Activated T-cell treated with anti-CD3 and anti-CD28 coated beads for 1 hour (primary cell): ENCODE measurements around the gene ZNF83.
"Not testable (repeated sequence)": the region's sequence is repeated elsewhere in the genome, so short reads cannot be mapped to it uniquely, and the experiment has no call there.

Experiments
- DNase-seq: peaks from one replicate; pipeline ENCODE4 v3.0.0-alpha.2; 2020; ENCODE audit warnings: low read depth

Gene ZNF83

GRCh38 chr19:52637718-52638585 lies at the start of gene ZNF83:
Gene ZNF83 (minus strand): TSS chr19:52638355.
- peak; percentile 93 for DNase-seq

GRCh38 chr19:52687684-52688083 lies 49.5 kb upstream of the ZNF83 start:
- DNase-seq = no peak

- DNase-seq = no peak
These were observed 47.7 kb upstream of the ZNF83 start for GRCh38 chr19:52685811-52686210.

- DNase-seq = not testable (repeated sequence)
These were observed 43.1 kb upstream of the ZNF83 start for GRCh38 chr19:52681216-52681615.

GRCh38 chr19:52679598-52679997 lies 41.4 kb upstream of the ZNF83 start:
- no peak for DNase-seq

- not testable (repeated sequence) for DNase-seq
These were observed 37.1 kb upstream of the ZNF83 start for GRCh38 chr19:52675239-52675638.

GRCh38 chr19:52673014-52673413 lies 34.9 kb upstream of the ZNF83 start:
- no peak for DNase-seq

- no peak for DNase-seq
These were observed 31.9 kb upstream of the ZNF83 start for GRCh38 chr19:52670046-52670445.

GRCh38 chr19:52669586-52669985 lies 31.4 kb upstream of the ZNF83 start:
- no peak for DNase-seq

GRCh38 chr19:52667972-52668371 lies 29.8 kb upstream of the ZNF83 start:
- no peak for DNase-seq

- no peak for DNase-seq
These were observed 28.4 kb upstream of the ZNF83 start for GRCh38 chr19:52666506-52666905.

GRCh38 chr19:52665529-52665928 lies 27.4 kb upstream of the ZNF83 start:
- DNase-seq = no peak

- no peak for DNase-seq
These were observed 26.9 kb upstream of the ZNF83 start for GRCh38 chr19:52665027-52665426.

GRCh38 chr19:52664461-52664860 lies 26.3 kb upstream of the ZNF83 start:
- no peak for DNase-seq

- DNase-seq = no peak
These were observed 24.5 kb upstream of the ZNF83 start for GRCh38 chr19:52662631-52663030.

GRCh38 chr19:52660981-52661380 lies 22.8 kb upstream of the ZNF83 start:
- no peak for DNase-seq

GRCh38 chr19:52659013-52659412 lies 20.9 kb upstream of the ZNF83 start:
- no peak for DNase-seq

- DNase-seq = no peak
These were observed 20.4 kb upstream of the ZNF83 start for GRCh38 chr19:52658595-52658994.

- no peak for DNase-seq
These were observed 15.0 kb upstream of the ZNF83 start for GRCh38 chr19:52653161-52653560.

- no peak for DNase-seq
These were observed 13.8 kb upstream of the ZNF83 start for GRCh38 chr19:52651956-52652355.

- DNase-seq = no peak
These were observed 10.3 kb upstream of the ZNF83 start for GRCh38 chr19:52648336-52649016.

GRCh38 chr19:52646571-52647217 lies 8.5 kb upstream of the ZNF83 start:
- no peak for DNase-seq

- DNase-seq = no peak
These were observed 2.8 kb upstream of the ZNF83 start for GRCh38 chr19:52640916-52641315.
